HepG2 (cell line): ENCODE data around the gene ARAP3. TPM values are rescaled to one million over a fixed set of nuclear protein-coding genes. Genes with fewer than 3 reads are reported as not detected.
A peak's percentile ranks its signal among the peaks of the same experiment; 100 is the strongest.

ENCODE experiments used
- GTF2F1 ChIP-seq: fragments of 150-350 bp; IDR thresholded peaks from 2 replicates; pipeline ENCODE4 v1.6.1; 2014; ENCODE audit warnings: low read length
- HNF4A ChIP-seq: sonication (generic); formaldehyde crosslinking; IDR thresholded peaks from 2 replicates; pipeline ENCODE4 v1.4.0; 2020; ENCODE audit warnings: missing genetic modification reagents
- IKZF5 ChIP-seq: IDR thresholded peaks from 2 replicates; pipeline ENCODE4 v1.6.1; 2018; ENCODE audit warnings: missing genetic modification reagents, mild to moderate bottlenecking, missing compliant biosample characterization
- MTA1 ChIP-seq: sonication (generic); formaldehyde crosslinking; IDR thresholded peaks from 2 replicates; pipeline ENCODE4 v1.4.0; 2020; ENCODE audit warnings: missing genetic modification reagents, mild to moderate bottlenecking, borderline replicate concordance
- MYC ChIP-seq: sonication (generic); formaldehyde crosslinking; IDR thresholded peaks from 2 replicates; pipeline ENCODE4 v1.9.0; 2021; ENCODE audit warnings: missing genetic modification reagents, borderline replicate concordance
- NFE2 ChIP-seq: sonication (generic); formaldehyde crosslinking; IDR thresholded peaks from 2 replicates; pipeline ENCODE4 v1.4.0; 2020; ENCODE audit warnings: missing genetic modification reagents
- NR1H2 ChIP-seq: sonication (generic); formaldehyde crosslinking; IDR thresholded peaks from 2 replicates; pipeline ENCODE4 v1.8.1; 2022; ENCODE audit warnings: low read depth, missing genetic modification reagents, borderline replicate concordance
- NR2F2 ChIP-seq: IDR thresholded peaks from 2 replicates; pipeline ENCODE4 v1.6.1; 2012; ENCODE audit warnings: low read depth, inconsistent platforms, borderline replicate concordance
- PRDM15 ChIP-seq: sonication (generic); formaldehyde crosslinking; IDR thresholded peaks from 2 replicates; pipeline ENCODE4 v1.4.0; 2020; ENCODE audit warnings: missing genetic modification reagents
- SCMH1 ChIP-seq: sonication (generic); formaldehyde crosslinking; IDR thresholded peaks from 2 replicates; pipeline ENCODE4 v1.9.0; 2021; ENCODE audit warnings: missing genetic modification reagents, mild to moderate bottlenecking, borderline replicate concordance
- SIN3B ChIP-seq: fragments of 150-350 bp; IDR thresholded peaks from 2 replicates; pipeline ENCODE4 v1.6.1; 2014; ENCODE audit warnings: low read length
- SMAD9 ChIP-seq: sonication (generic); formaldehyde crosslinking; IDR thresholded peaks from 2 replicates; pipeline ENCODE4 v1.5.1; 2020; ENCODE audit warnings: mild to moderate bottlenecking, missing genetic modification reagents
- SUZ12 ChIP-seq: fragments of 150-350 bp; IDR thresholded peaks from 2 replicates; pipeline ENCODE4 v1.6.1; 2014; ENCODE audit warnings: low read depth, low read length
- YEATS2 ChIP-seq: sonication (generic); formaldehyde crosslinking; IDR thresholded peaks from 2 replicates; pipeline ENCODE4 v1.4.0; 2020; ENCODE audit warnings: missing genetic modification reagents, borderline replicate concordance
- ZNF124 ChIP-seq: sonication (generic); formaldehyde crosslinking; IDR thresholded peaks from 2 replicates; pipeline ENCODE4 v1.4.0; 2020; ENCODE audit warnings: missing genetic modification reagents
- ZNF205 ChIP-seq: IDR thresholded peaks from 2 replicates; pipeline ENCODE4 v1.6.1; 2018; ENCODE audit warnings: missing biosample characterization, missing genetic modification reagents
- ZNF512B ChIP-seq: sonication (generic); formaldehyde crosslinking; IDR thresholded peaks from 2 replicates; pipeline ENCODE4 v1.5.1; 2020; ENCODE audit warnings: missing genetic modification reagents, mild to moderate bottlenecking, borderline replicate concordance
- ZNF549 ChIP-seq: sonication (generic); formaldehyde crosslinking; IDR thresholded peaks from 2 replicates; pipeline ENCODE4 v1.5.0; 2020; ENCODE audit warnings: missing genetic modification reagents
- ZNF550 ChIP-seq: sonication (generic); formaldehyde crosslinking; IDR thresholded peaks from 2 replicates; pipeline ENCODE4 v1.4.0; 2020; ENCODE audit warnings: mild to moderate bottlenecking, missing genetic modification reagents, borderline replicate concordance
- ZNF746 ChIP-seq: sonication (generic); formaldehyde crosslinking; IDR thresholded peaks from 2 replicates; pipeline ENCODE4 v1.8.0; 2022; ENCODE audit warnings: mild to moderate bottlenecking, missing genetic modification reagents
- ZSCAN25 ChIP-seq: sonication (generic); formaldehyde crosslinking; IDR thresholded peaks from 2 replicates; pipeline ENCODE4 v1.8.0; 2022; ENCODE audit warnings: mild to moderate bottlenecking, missing genetic modification reagents
- polyA plus RNA-seq, 8 experiments: library from polyadenylated mRNA; depleted of rRNA in 3 of 8; stranded (reverse) in 7 of 8; unstranded in 1 of 8; fragments of >200 nt; fragmentation: Illumina TruSeq in 4 of 8; extraction: Trizol in 4 of 8; gene quantifications; 2 replicates each; pipeline versions ENCODE4 v1.2.1 to v1.2.3, GENCODE V29; 2011 to 2016; ENCODE audit warnings: low read depth in 4 of 8, missing spikeins in 1 of 8, mixed read lengths in 1 of 8; ENCODE audit not compliant: insufficient read depth in 1 of 8
- total RNA-seq, 5 experiments: library from RNA; depleted of rRNA; stranded (reverse); fragments of >200 nt; fragmentation: Illumina TruSeq; extraction: Trizol; gene quantifications; 2 replicates each; pipeline ENCODE4 v1.2.3, GENCODE V29; 2016; ENCODE audit warnings: low read depth in 1 of 5

ARAP3 gene
- total and polyA plus RNA-seq, 2 of the 13 experiments (the other 11 are each of a cell fraction or from before 2014, with no cell fraction given), result 0.25 TPM; not detected in 1

- TF ChIP-seq PRDM15 (CRISPR knock-in tag) (no peak; the same call in 1 of the 2 replicates), IKZF5 (CRISPR knock-in tag) (peak; percentile 65; the same call in 1 of the 2 replicates), ZNF205 (CRISPR knock-in tag) (peak; percentile 68; the same call in 1 of the 2 replicates), ZNF124 (CRISPR knock-in tag) (no peak; the same call in 1 of the 2 replicates), SMAD9 (CRISPR knock-in tag) (no peak), MYC (CRISPR knock-in tag) (peak; percentile 99), YEATS2 (peak; percentile 54; the same call in 1 of the 2 replicates), SIN3B (0 out of 2 replicates have a peak, but pooled peaks have one; percentile 43), NR2F2 (no peak), ZSCAN25 (CRISPR knock-in tag) (peak; percentile 71; the same call in 1 of the 2 replicates), ZNF550 (CRISPR knock-in tag) (no peak), ZNF746 (peak; percentile 68), NFE2 (CRISPR knock-in tag) (no peak), ZNF512B (CRISPR knock-in tag) (no peak), MTA1 (CRISPR knock-in tag) (peak; percentile 43; the same call in 1 of the 2 replicates), SUZ12 (no peak), HNF4A (CRISPR knock-in tag) (peak; percentile 39; the same call in 1 of the 2 replicates), GTF2F1 (no peak), SCMH1 (CRISPR knock-in tag) (no peak), NR1H2 (CRISPR knock-in tag) (no peak), ZNF549 (CRISPR knock-in tag) (no peak)
These were observed 63.1 kb downstream of the ARAP3 start, which contains the start of gene DIAPH1 (continued) for GRCh38 chr5:141618804-141619554.
